Liver (tissue), 2 donors: Measurements from ENCODE around the gene ACOXL.

Source experiments
- CTCF ChIP-seq: fragments of 150-350 bp; IDR thresholded peaks from 2 replicates; pipeline ENCODE4 v1.5.1; 2017; ENCODE audit warnings: improper control_type of control experiment, low read depth, low read length; ENCODE audit not compliant: missing input control
- YY1 ChIP-seq: IDR thresholded peaks from 2 replicates; pipeline ENCODE4 v1.6.1; 2016; ENCODE audit warnings: antibody characterized with exemption, mild to moderate bottlenecking
- donor health status: healthy.

GRCh38 chr2:111015283-111015995 is 283.1 kb downstream of the ACOXL start:
- no peak for TF ChIP-seq YY1
- no peak for TF ChIP-seq CTCF
